RKO (cell line): Measurements from ENCODE around the gene TPO.

Experiments
- DNase-seq: peaks from one replicate; pipeline ENCODE4 v3.0.0-alpha.2; 2016; ENCODE audit warnings: low spot score

TPO gene

GRCh38 chr2:1527153-1527992, 114.1 kb downstream of the TPO start:
- no peak for DNase-seq

- DNase-seq, result no peak
Measured at GRCh38 chr2:1528273-1529064, 115.2 kb downstream of the TPO start.

- DNase-seq, result peak; percentile 36
Measured at GRCh38 chr2:1538663-1539062, 125.4 kb downstream of the TPO start.

GRCh38 chr2:1539441-1539840, 126.2 kb downstream of the TPO start:
- DNase-seq, result no peak

GRCh38 chr2:1539973-1540372, 126.7 kb downstream of the TPO start:
- no peak for DNase-seq

GRCh38 chr2:1540481-1540880, 127.2 kb downstream of the TPO start:
- DNase-seq, result no peak

- DNase-seq, result no peak
Measured at GRCh38 chr2:1541040-1541439, 127.8 kb downstream of the TPO start.

GRCh38 chr2:1541819-1542475, 128.7 kb downstream of the TPO start:
- DNase-seq, result no peak

GRCh38 chr2:1542971-1543370, 129.7 kb downstream of the TPO start:
- DNase-seq, result no peak

GRCh38 chr2:1543776-1544477, 130.7 kb downstream of the TPO start:
- no peak for DNase-seq

GRCh38 chr2:1544478-1545069, 131.3 kb downstream of the TPO start:
- DNase-seq, result no peak

GRCh38 chr2:1546023-1546591, 132.8 kb downstream of the TPO start:
- DNase-seq, result peak; percentile 46

- DNase-seq, result no peak
Measured at GRCh38 chr2:1546901-1547300, 133.6 kb downstream of the TPO start.

GRCh38 chr2:1548910-1549673, 135.8 kb downstream of the TPO start:
- no peak for DNase-seq

- DNase-seq, result no peak
Measured at GRCh38 chr2:1550076-1550475, 136.8 kb downstream of the TPO start.

- peak; percentile 22 for DNase-seq
Measured at GRCh38 chr2:1550658-1551316, 137.5 kb downstream of the TPO start.

- DNase-seq, result no peak
Measured at GRCh38 chr2:1551905-1552304, 138.6 kb downstream of the TPO start.

GRCh38 chr2:1552611-1553010, 139.3 kb downstream of the TPO start:
- no peak for DNase-seq

- DNase-seq, result no peak
Measured at GRCh38 chr2:1553671-1554295, 140.5 kb downstream of the TPO start.

- DNase-seq, result no peak
Measured at GRCh38 chr2:1556286-1556685, 143.0 kb downstream of the TPO start.
